GM21723 (cell line): ENCODE results near the gene KRT7.

Experiments
- ATAC-seq: cut with Tn5 transposase; IDR thresholded peaks from one replicate; pipeline ENCODE4 v1.9.1; 2021; ENCODE audit warnings: mild to moderate bottlenecking, moderate library complexity; ENCODE audit not compliant: unreplicated experiment

Gene KRT7

GRCh38 chr12:52199294-52199919 lies 33.6 kb upstream of the KRT7 start:
- ATAC-seq, result no peak

GRCh38 chr12:52200086-52200780 lies 32.8 kb upstream of the KRT7 start:
- no peak for ATAC-seq

- no peak for ATAC-seq
Observed at GRCh38 chr12:52200781-52201450, 32.1 kb upstream of the KRT7 start.

GRCh38 chr12:52201451-52201839 lies 31.6 kb upstream of the KRT7 start:
- no peak for ATAC-seq

GRCh38 chr12:52202361-52203078 lies 30.5 kb upstream of the KRT7 start:
- no peak for ATAC-seq

GRCh38 chr12:52203079-52203921 lies 29.7 kb upstream of the KRT7 start:
- ATAC-seq, result no peak

- no peak for ATAC-seq
Observed at GRCh38 chr12:52204095-52204930, 28.7 kb upstream of the KRT7 start.

GRCh38 chr12:52204931-52205505 lies 28.0 kb upstream of the KRT7 start:
- no peak for ATAC-seq

- no peak for ATAC-seq
Observed at GRCh38 chr12:52205612-52206303, 27.3 kb upstream of the KRT7 start.

GRCh38 chr12:52206304-52207040 lies 26.6 kb upstream of the KRT7 start:
- no peak for ATAC-seq

- no peak for ATAC-seq
Observed at GRCh38 chr12:52207106-52207505, 25.9 kb upstream of the KRT7 start.

GRCh38 chr12:52207895-52208294 lies 25.1 kb upstream of the KRT7 start:
- no peak for ATAC-seq

- ATAC-seq, result no peak
Observed at GRCh38 chr12:52208424-52209165, 24.4 kb upstream of the KRT7 start.

GRCh38 chr12:52209321-52209720 lies 23.7 kb upstream of the KRT7 start:
- ATAC-seq, result no peak

- no peak for ATAC-seq
Observed at GRCh38 chr12:52210186-52210924, 22.7 kb upstream of the KRT7 start.

GRCh38 chr12:52210925-52211650 lies 22.0 kb upstream of the KRT7 start:
- ATAC-seq, result no peak
